Suprapubic skin (tissue), 4 donors: Measurements from ENCODE around the gene MVK. TPM values are rescaled to one million over a fixed set of nuclear protein-coding genes. Genes with fewer than 3 reads are reported as not detected.

Source experiments
- DNase-seq, 2 donors: peaks; one replicate each; pipeline ENCODE4 v3.0.0-alpha.2; 2019; ENCODE audit warnings: low spot score in 2 of 2
- H3K27ac ChIP-seq: fragments of 200-600 bp; sonication (generic); one replicate; pipeline ENCODE4 v1.5.1; 2019
- H3K27me3 ChIP-seq: fragments of 200-600 bp; sonication (generic); one replicate; pipeline ENCODE4 v1.5.1; 2019
- H3K36me3 ChIP-seq: fragments of 200-600 bp; sonication (generic); one replicate; pipeline ENCODE4 v1.5.1; 2019
- H3K4me1 ChIP-seq: fragments of 200-600 bp; sonication (generic); one replicate; pipeline ENCODE4 v1.5.1; 2019
- H3K4me3 ChIP-seq: fragments of 200-600 bp; sonication (generic); one replicate; pipeline ENCODE4 v1.5.1; 2019; ENCODE audit warnings: mild to moderate bottlenecking
- H3K9me3 ChIP-seq: fragments of 200-600 bp; sonication (generic); one replicate; pipeline ENCODE4 v1.5.1; 2019
- EP300 ChIP-seq: sonication (generic); formaldehyde crosslinking; IDR thresholded peaks from one replicate; pipeline ENCODE4 v1.6.1; 2017; ENCODE audit warnings: antibody characterized with exemption
- POLR2A ChIP-seq, 2 donors: fragments of 450-650 bp; IDR thresholded peaks; one replicate each; pipeline ENCODE4 v1.6.1; 2017; ENCODE audit warnings: antibody characterized with exemption in 2 of 2, mild to moderate bottlenecking in 2 of 2, moderate library complexity in 2 of 2
- POLR2AphosphoS5 ChIP-seq, 3 donors: sonication (generic); formaldehyde crosslinking; IDR thresholded peaks; one replicate each; pipeline ENCODE4 v1.6.1; 2017; ENCODE audit warnings: antibody characterized with exemption in 3 of 3
- WGBS: methylation state at CpG from one replicate; pipeline ENCODE4 v1.1.5; 2018; 5-methylcytosine and 5-hydroxymethylcytosine counted together
- total RNA-seq, 4 donors: library from RNA; depleted of rRNA; stranded (reverse); fragments of >200 nt; gene quantifications; one replicate each; pipeline ENCODE4 v1.1.0, GENCODE V29; 2016
- TF ChIP-seq, protein P1 (sequence below), 2 donors: fragments of 200-600 bp in 1 of 2; fragments of 450-650 bp in 1 of 2; sonication (generic) in 1 of 2; IDR thresholded peaks; one replicate each; pipeline ENCODE4 v1.5.1; 2016 to 2019; ENCODE audit warnings: antibody characterized with exemption in 2 of 2, mild to moderate bottlenecking in 1 of 2, moderate library complexity in 1 of 2

The MVK gene
- total RNA-seq, 4 donors from 2014 or later = 30.1 to 62.1 (median 37.2) TPM

DNA sequence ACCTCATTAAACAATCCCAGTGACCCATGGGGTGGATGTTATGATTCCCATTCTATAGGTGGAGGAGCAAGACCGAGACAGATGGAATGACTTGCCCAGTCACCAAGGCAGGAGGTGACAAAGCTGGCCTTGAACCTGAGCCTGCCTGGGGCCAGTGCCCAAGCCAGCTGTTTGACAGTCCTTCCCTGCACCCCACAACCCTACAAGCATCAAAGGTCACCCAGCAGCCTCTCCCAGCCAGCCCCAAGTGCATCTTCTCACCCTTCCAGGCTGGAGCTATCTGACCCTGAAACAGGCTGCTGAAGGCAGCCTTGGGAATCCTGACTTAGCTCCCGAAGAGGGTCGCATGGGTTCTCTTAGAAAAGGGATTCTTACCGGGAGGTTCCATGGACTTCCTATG lies 20.6 kb upstream of the MVK start:
- Histone ChIP-seq H3K4me3 (no peak overlapping the region), H3K27me3 (peaks cover 10% of the 10 kb centered on the region), H3K9me3 (no peaks in the 10 kb centered on the region), H3K27ac (no peak overlapping the region), H3K4me1 (peaks cover 12% of the 10 kb centered on the region), H3K36me3 (peaks cover 13% of the 10 kb centered on the region)
- TF ChIP-seq EP300 (no peak), POLR2AphosphoS5 (IDR thresholded peaks at IDR 0.05) (no peak), POLR2A (IDR thresholded peaks at IDR 0.05) (no peak)
- TF ChIP-seq, protein P1, sequence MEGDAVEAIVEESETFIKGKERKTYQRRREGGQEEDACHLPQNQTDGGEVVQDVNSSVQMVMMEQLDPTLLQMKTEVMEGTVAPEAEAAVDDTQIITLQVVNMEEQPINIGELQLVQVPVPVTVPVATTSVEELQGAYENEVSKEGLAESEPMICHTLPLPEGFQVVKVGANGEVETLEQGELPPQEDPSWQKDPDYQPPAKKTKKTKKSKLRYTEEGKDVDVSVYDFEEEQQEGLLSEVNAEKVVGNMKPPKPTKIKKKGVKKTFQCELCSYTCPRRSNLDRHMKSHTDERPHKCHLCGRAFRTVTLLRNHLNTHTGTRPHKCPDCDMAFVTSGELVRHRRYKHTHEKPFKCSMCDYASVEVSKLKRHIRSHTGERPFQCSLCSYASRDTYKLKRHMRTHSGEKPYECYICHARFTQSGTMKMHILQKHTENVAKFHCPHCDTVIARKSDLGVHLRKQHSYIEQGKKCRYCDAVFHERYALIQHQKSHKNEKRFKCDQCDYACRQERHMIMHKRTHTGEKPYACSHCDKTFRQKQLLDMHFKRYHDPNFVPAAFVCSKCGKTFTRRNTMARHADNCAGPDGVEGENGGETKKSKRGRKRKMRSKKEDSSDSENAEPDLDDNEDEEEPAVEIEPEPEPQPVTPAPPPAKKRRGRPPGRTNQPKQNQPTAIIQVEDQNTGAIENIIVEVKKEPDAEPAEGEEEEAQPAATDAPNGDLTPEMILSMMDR (IDR thresholded peaks at IDR 0.05) = no peak
- no peak for DNase-seq
- 77% methylated on average over 4 of the region's 4 CpGs for WGBS

DNA sequence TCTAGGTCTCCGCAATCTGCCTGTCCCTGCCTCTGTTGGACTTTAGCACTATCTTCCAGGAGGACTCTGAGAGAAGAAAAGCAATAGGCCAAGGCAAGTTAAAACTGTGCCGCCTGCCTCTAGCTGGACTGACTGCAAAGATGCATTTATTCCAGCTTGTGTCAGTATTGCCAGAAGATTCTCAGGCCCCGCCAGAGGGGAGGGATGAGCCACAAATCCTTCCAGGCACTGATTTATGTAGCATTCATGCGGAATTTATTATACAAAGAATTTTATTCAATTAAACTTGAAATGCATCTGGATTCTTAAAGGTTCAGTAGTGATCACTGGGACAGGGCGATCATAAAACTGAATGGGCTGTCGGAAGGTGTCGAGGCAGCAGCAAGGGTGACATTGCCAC lies 20.1 kb upstream of the MVK start:
- DNase-seq = no peak
- WGBS = 42% methylated on average over 7 of the region's 7 CpGs
- TF ChIP-seq POLR2A (IDR thresholded peaks at IDR 0.05) = no peak
- TF ChIP-seq POLR2AphosphoS5 (IDR thresholded peaks at IDR 0.05) = no peak
- TF ChIP-seq EP300 = no peak
- TF ChIP-seq, protein P1 (IDR thresholded peaks at IDR 0.05) = no peak
- H3K27ac ChIP-seq = no peak overlapping the region
- no peaks in the 10 kb centered on the region for H3K9me3 ChIP-seq
- H3K27me3 ChIP-seq = peaks cover 10% of the 10 kb centered on the region
- peaks cover 18% of the 10 kb centered on the region for H3K36me3 ChIP-seq
- peaks cover 12% of the 10 kb centered on the region for H3K4me1 ChIP-seq
- H3K4me3 ChIP-seq = no peak overlapping the region

DNA sequence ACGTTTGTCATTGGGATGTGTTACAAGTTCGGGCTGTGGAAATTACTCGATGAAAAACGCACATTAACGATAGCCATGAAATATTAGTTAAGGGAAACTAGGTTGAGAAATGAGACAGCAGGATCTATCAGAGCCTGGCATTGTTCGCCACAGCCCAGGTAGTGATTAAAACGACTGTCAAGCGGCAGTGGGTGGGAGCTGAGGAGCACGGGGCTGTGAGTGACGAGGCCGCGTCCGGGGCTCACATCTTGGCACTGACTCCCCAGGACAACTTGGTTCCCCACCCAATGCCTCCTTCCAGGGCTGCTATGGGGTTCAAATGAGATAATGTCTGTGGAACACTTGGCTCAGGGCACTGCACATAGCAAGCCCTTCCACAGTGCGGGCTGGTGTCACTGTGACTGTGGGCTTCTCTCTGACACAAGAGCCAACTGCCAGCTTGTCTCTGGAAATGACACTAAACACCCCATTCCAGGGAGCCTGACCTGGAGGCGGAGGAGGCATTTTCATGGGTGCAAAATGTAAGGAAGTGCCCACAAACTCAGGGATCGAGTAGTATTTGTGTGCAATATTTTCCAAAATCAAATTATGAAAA lies 19.6 kb upstream of the MVK start:
- Histone ChIP-seq H3K4me1 (peaks cover 12% of the 10 kb centered on the region), H3K4me3 (no peak overlapping the region), H3K9me3 (no peaks in the 10 kb centered on the region), H3K27ac (no peak overlapping the region), H3K27me3 (peaks cover 10% of the 10 kb centered on the region), H3K36me3 (peaks cover 24% of the 10 kb centered on the region)
- no peak for DNase-seq
- WGBS = 58% methylated on average over 9 of the region's 16 CpGs
- TF ChIP-seq POLR2AphosphoS5 (IDR thresholded peaks at IDR 0.05) = no peak

DNA sequence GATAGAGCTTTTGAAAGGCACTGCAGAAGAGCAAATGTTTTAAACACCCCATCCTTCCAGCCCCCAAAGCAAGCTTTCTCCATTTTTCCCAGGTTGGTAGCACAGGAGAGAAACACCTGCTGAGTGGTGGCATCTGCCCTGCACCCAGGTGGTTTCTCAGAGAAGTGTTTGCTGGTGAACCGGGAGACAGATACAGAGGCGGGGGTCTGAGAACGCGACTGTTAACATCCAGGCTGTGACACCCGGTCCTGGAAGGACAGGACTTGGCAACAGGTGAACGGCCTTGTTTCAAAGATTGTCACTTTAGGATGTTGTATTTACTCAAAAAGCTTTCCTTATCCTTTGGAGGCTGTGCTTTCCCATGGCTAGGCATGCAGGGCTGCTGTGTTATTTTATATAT lies 18.8 kb upstream of the MVK start:
- TF ChIP-seq POLR2A (IDR thresholded peaks at IDR 0.05) (no peak), POLR2AphosphoS5 (IDR thresholded peaks at IDR 0.05) (no peak), EP300 (no peak)
- TF ChIP-seq, protein P1 (IDR thresholded peaks at IDR 0.05) = no peak
- WGBS = 72% methylated on average over 6 of the region's 6 CpGs
- peaks cover 31% of the 10 kb centered on the region for H3K36me3 ChIP-seq
- H3K9me3 ChIP-seq = no peaks in the 10 kb centered on the region
- H3K4me1 ChIP-seq = peaks cover 12% of the 10 kb centered on the region
- no peak overlapping the region for H3K4me3 ChIP-seq
- peaks cover 9% of the 10 kb centered on the region for H3K27me3 ChIP-seq
- H3K27ac ChIP-seq = no peak overlapping the region
- no peak for DNase-seq

DNA sequence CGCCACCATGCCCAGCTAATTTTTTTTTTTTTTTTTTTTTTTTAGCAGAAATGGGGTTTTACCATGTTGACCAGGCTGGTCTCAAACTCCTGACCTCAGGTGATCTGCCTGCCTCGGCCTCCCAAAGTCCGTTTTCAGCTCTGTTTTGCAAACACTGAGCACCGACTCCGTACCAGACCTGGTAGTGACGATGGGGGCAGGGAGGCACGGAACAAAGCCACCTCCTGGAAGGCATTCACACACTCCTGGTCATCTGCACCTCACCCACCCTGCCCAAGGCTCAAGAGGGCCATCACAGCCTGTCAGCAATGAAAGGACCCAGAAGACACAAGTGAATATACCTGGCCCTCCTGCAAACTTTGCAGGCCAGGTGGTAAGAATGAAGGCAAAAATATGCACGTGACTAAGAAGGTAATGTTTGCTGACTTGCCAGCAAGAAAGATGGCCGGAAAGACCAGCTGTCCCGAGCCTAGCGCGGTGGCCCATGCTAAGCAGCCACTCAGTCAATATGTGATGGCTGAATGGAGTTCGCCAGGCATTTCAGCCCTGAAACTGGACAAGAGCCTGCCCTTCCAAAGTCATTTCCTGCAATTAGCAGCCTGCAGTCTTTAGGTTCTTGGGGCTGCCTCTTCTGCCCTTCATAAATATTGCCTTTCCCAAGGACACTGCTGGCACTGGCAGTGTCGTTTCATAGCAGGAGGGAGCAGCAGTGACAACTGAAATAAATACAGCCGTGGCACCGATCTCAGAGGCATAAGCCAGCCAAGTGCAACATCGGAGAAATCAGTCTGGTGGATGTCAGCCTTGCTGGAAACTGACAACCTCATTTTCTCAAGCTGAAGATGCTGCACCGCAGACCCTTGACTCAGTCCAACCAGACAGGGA lies 17.9 kb upstream of the MVK start:
- peaks cover 39% of the 10 kb centered on the region for H3K36me3 ChIP-seq
- WGBS = 79% methylated on average over 18 of the region's 18 CpGs
- H3K9me3 ChIP-seq = no peaks in the 10 kb centered on the region
- peaks cover 12% of the 10 kb centered on the region for H3K4me1 ChIP-seq
- H3K27me3 ChIP-seq = peaks cover 3% of the 10 kb centered on the region
- no peak overlapping the region for H3K4me3 ChIP-seq
- no peak overlapping the region for H3K27ac ChIP-seq
- DNase-seq = no peak
- TF ChIP-seq POLR2AphosphoS5 (IDR thresholded peaks at IDR 0.05) = no peak
- no peak for TF ChIP-seq EP300
- TF ChIP-seq, protein P1 (IDR thresholded peaks at IDR 0.05) = no peak
- no peak for TF ChIP-seq POLR2A (IDR thresholded peaks at IDR 0.05)
